Smooth muscle cell (in vitro differentiated cells): ENCODE data around the gene ATN1. TPM values are rescaled to one million over a fixed set of nuclear protein-coding genes. Genes with fewer than 3 reads are reported as not detected.

Experiments used
- DNase-seq: peaks from one replicate; lab custom pipeline; 2025; ENCODE audit not compliant: unreplicated experiment; lab: John Stamatoyannopoulos, UW
- H2AFZ ChIP-seq: fragments of 200-600 bp; sonication (generic); 2 replicates; pipeline ENCODE4 v1.6.0; 2016; ENCODE audit warnings: antibody characterized with exemption, low read depth, mild to moderate bottlenecking
- H3F3A ChIP-seq: fragments of 200-600 bp; sonication (generic); 2 replicates; pipeline ENCODE4 v1.6.0; 2017; ENCODE audit warnings: antibody characterized with exemption, low read depth
- H3K27ac ChIP-seq: fragments of 200-600 bp; sonication (generic); 2 replicates; pipeline ENCODE4 v1.5.1; 2016; ENCODE audit warnings: low read depth, mild to moderate bottlenecking
- H3K27me3 ChIP-seq: fragments of 200-600 bp; sonication (generic); 2 replicates; pipeline ENCODE4 v1.6.1; 2016; ENCODE audit warnings: low read depth, mild to moderate bottlenecking
- H3K36me3 ChIP-seq: fragments of 200-600 bp; sonication (generic); 2 replicates; pipeline ENCODE4 v1.5.1; 2016; ENCODE audit warnings: low read depth
- H3K4me1 ChIP-seq: fragments of 200-600 bp; sonication (generic); 2 replicates; pipeline ENCODE4 v1.5.1; 2016; ENCODE audit warnings: low read depth
- H3K4me2 ChIP-seq: fragments of 200-600 bp; sonication (generic); 2 replicates; pipeline ENCODE4 v1.6.0; 2016; ENCODE audit warnings: mild to moderate bottlenecking
- H3K4me3 ChIP-seq: fragments of 200-600 bp; sonication (generic); 2 replicates; pipeline ENCODE4 v1.5.1; 2016; ENCODE audit warnings: mild to moderate bottlenecking
- H3K79me2 ChIP-seq: fragments of 200-600 bp; sonication (generic); 2 replicates; pipeline ENCODE4 v1.6.0; 2016; ENCODE audit warnings: low read depth, mild to moderate bottlenecking
- H3K9ac ChIP-seq: fragments of 200-600 bp; sonication (generic); 2 replicates; pipeline ENCODE4 v1.6.0; 2016; ENCODE audit warnings: low read depth
- H3K9me3 ChIP-seq: fragments of 200-600 bp; sonication (generic); replicated peaks from 2 replicates; pipeline ENCODE4 v1.5.1; 2016; ENCODE audit warnings: low read depth
- H4K20me1 ChIP-seq: fragments of 200-600 bp; sonication (generic); 2 replicates; pipeline ENCODE4 v1.6.0; 2016; ENCODE audit warnings: low read depth
- CTCF ChIP-seq: fragments of 200-600 bp; sonication (generic); IDR thresholded peaks from 2 replicates; pipeline ENCODE4 v1.5.1; 2017; ENCODE audit warnings: borderline replicate concordance, mild to moderate bottlenecking, antibody characterized with exemption; ENCODE audit not compliant: insufficient read depth, poor library complexity, severe bottlenecking
- WGBS: methylation state at CpG from one replicate; pipeline ENCODE4 v1.1.7; 2016; ENCODE audit warnings: low lambda C conversion rate; 5-methylcytosine and 5-hydroxymethylcytosine counted together
- polyA plus RNA-seq: library from polyadenylated mRNA; unstranded; fragments of >200 nt; fragmentation: Nextera tagmentation; extraction: Ambion mirVana; gene quantifications from 2 replicates; pipeline ENCODE4 v1.2.1, GENCODE V29; 2016
- total RNA-seq: library from RNA; depleted of rRNA; stranded (reverse); fragments of >200 nt; gene quantifications from 2 replicates; pipeline ENCODE4 v1.2.3, GENCODE V29; 2014

The ATN1 gene
- total and polyA plus RNA-seq, 2 experiments from 2014 or later, result 28.8 to 30.4 TPM

DNA sequence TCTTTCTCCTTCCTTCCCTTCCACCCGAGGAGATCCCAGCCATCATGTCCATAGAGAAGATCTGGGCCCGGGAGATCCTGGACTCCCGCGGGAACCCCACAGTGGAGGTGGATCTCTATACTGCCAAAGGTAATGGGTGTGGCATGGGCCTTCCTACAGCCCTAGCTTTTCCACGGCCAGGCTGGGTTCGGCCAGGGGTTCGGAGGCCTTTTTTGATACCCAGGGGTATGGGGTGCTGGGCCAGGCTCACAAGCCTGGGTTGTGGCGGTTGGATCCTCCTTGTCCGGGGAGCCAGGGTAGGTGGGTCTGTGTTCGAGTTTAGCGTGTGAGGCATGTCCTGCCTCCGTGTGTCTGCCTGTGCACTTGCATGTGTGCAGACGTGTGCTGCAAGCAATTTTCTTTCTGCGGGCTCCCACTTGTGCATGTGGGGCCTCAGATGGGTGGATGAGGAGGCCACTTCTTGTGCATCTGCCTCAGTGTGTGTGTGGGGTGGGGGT lies 11.9 kb upstream of the ATN1 start:
- WGBS, result 80% methylated on average over 14 of the region's 14 CpGs
- Histone ChIP-seq H3K4me2 (peak overlapping the region; percentile 100), H3F3A (no peaks in the 10 kb centered on the region), H3K27ac (no peak overlapping the region), H3K27me3 (no peaks in the 10 kb centered on the region), H3K4me3 (peak overlapping the region; percentile 87), H3K9ac (no peak overlapping the region), H2AFZ (no peak overlapping the region), H3K4me1 (peaks cover 9% of the 10 kb centered on the region), H3K79me2 (no peaks in the 10 kb centered on the region), H3K9me3 (no peaks in the 10 kb centered on the region), H3K36me3 (no peaks in the 10 kb centered on the region), H4K20me1 (peaks cover 38% of the 10 kb centered on the region)
- no peak for DNase-seq
- no peak for TF ChIP-seq CTCF

DNA sequence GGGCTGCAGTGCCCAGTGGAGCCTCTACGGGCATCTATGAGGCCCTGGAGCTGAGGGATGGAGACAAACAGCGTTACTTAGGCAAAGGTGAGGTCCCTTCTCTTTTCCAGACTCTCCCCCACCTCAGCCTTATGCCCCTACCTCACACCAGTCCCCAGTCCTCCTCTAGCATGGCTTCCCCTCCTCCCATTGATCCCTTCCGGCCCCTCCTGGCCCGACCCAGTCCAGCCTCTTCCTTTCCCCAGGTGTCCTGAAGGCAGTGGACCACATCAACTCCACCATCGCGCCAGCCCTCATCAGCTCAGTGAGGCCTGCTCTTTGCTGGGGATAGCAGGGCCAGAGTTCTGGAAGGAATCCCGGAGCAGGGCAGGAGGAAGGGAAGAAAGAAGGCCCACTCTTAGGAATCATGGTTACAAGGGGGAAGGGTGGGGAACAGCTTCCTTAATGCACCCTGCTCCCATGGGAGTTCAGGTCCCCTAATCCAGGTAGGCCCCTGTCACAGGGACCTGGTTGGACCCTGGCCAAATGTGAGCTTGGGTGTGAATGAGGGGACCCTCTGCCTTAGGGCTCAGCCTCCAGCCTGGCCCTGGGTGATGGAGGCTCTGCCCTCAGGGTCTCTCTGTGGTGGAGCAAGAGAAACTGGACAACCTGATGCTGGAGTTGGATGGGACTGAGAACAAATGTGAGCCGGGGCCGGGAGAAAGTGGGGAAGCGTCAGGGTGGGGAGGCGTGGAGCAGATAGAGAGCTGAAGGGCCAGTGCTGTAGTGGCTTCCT lies 11.1 kb upstream of the ATN1 start:
- H3K27ac ChIP-seq, result no peak overlapping the region
- no peak overlapping the region for H2AFZ ChIP-seq
- peak overlapping the region; percentile 100 for H3K4me2 ChIP-seq
- H3K4me3 ChIP-seq, result no peak overlapping the region
- no peak for TF ChIP-seq CTCF
- H4K20me1 ChIP-seq, result peaks cover 38% of the 10 kb centered on the region
- H3K4me1 ChIP-seq, result peaks cover 9% of the 10 kb centered on the region
- H3K27me3 ChIP-seq, result no peaks in the 10 kb centered on the region
- no peak overlapping the region for H3K9ac ChIP-seq
- H3K79me2 ChIP-seq, result no peaks in the 10 kb centered on the region
- H3K36me3 ChIP-seq, result no peaks in the 10 kb centered on the region
- no peaks in the 10 kb centered on the region for H3K9me3 ChIP-seq
- no peaks in the 10 kb centered on the region for H3F3A ChIP-seq
- 96% methylated on average over 11 of the region's 11 CpGs for WGBS
- no peak for DNase-seq

DNA sequence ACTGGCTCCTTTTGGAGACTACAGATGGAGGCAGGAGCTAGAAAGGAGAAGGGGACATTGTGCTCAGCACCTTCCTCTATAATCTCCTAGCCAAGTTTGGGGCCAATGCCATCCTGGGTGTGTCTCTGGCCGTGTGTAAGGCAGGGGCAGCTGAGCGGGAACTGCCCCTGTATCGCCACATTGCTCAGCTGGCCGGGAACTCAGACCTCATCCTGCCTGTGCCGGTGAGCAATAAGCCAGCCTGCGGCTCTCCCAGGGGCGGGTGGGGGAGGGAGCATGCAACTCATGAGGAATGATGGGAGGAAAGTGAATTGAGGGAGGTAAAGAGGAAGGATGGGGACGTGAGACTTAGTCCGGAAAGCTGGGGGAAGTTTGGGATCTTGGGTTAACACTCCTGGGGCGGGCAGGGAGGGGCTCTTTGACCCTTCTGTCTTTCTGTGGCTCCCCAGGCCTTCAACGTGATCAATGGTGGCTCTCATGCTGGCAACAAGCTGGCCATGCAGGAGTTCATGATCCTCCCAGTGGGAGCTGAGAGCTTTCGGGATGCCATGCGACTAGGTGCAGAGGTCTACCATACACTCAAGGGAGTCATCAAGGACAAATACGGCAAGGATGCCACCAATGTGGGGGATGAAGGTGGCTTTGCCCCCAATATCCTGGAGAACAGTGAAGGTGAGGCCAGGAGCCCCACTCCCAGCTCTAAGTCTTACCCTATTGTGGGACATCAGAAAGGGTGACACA lies 10.1 kb upstream of the ATN1 start:
- Histone ChIP-seq H3K27me3 (no peaks in the 10 kb centered on the region), H3K4me2 (no peak overlapping the region), H3F3A (peaks cover 2% of the 10 kb centered on the region), H2AFZ (no peak overlapping the region), H3K36me3 (no peaks in the 10 kb centered on the region), H3K4me3 (no peak overlapping the region), H3K9me3 (no peaks in the 10 kb centered on the region), H4K20me1 (peaks cover 38% of the 10 kb centered on the region), H3K4me1 (peaks cover 9% of the 10 kb centered on the region), H3K79me2 (no peaks in the 10 kb centered on the region), H3K27ac (peak overlapping the region; percentile 19), H3K9ac (no peak overlapping the region)
- 68% methylated on average over 11 of the region's 14 CpGs for WGBS
- DNase-seq, result no peak
- no peak for TF ChIP-seq CTCF
